Osteoblast (primary cell): ENCODE measurements around the gene KRTAP5-10. TPM values are rescaled to one million over a fixed set of nuclear protein-coding genes. Genes with fewer than 3 reads are reported as not detected.
"Not testable (repeated sequence)": the region's sequence is repeated elsewhere in the genome, so short reads cannot be mapped to it uniquely, and the experiment has no call there.

ENCODE experiments used
- DNase-seq: peaks from one replicate; pipeline ENCODE4 v3.0.0; 2011; ENCODE audit warnings: low spot score, mixed read lengths; ENCODE audit not compliant: insufficient read length; ENCODE audit errors: missing footprints
- H2AFZ ChIP-seq: 2 replicates; pipeline ENCODE4 v1.6.0; 2011; ENCODE audit warnings: mild to moderate bottlenecking, low read length
- H3K27ac ChIP-seq: 2 replicates; pipeline ENCODE4 v1.5.1; 2011; ENCODE audit warnings: mild to moderate bottlenecking, low read depth, low read length, moderate library complexity
- H3K27me3 ChIP-seq: 2 replicates; pipeline ENCODE4 v1.6.0; 2012; ENCODE audit warnings: mild to moderate bottlenecking, control low read depth, inconsistent platforms, low read length, moderate library complexity; ENCODE audit not compliant: insufficient read depth
- H3K36me3 ChIP-seq: 2 replicates; pipeline ENCODE4 v1.5.1; 2011; ENCODE audit warnings: mild to moderate bottlenecking, low read length, control low read depth, moderate library complexity; ENCODE audit not compliant: insufficient read depth
- H3K4me1 ChIP-seq: 2 replicates; pipeline ENCODE4 v1.5.1; 2011; ENCODE audit warnings: mild to moderate bottlenecking, low read length, control low read depth, moderate library complexity; ENCODE audit not compliant: insufficient read depth
- H3K4me2 ChIP-seq: 2 replicates; pipeline ENCODE4 v1.6.0; 2011; ENCODE audit warnings: mild to moderate bottlenecking, low read length; ENCODE audit not compliant: insufficient read depth
- H3K4me3 ChIP-seq: fragments of 200-600 bp; sonication (generic); 3 replicates; pipeline ENCODE4 v1.5.1; 2012; ENCODE audit warnings: mild to moderate bottlenecking, low read length, inconsistent platforms; ENCODE audit not compliant: insufficient read depth
- H3K79me2 ChIP-seq: 2 replicates; pipeline ENCODE4 v1.6.0; 2012; ENCODE audit warnings: mild to moderate bottlenecking, low read length, control low read depth, inconsistent platforms; ENCODE audit not compliant: insufficient read depth
- H3K9me3 ChIP-seq: 2 replicates; pipeline ENCODE4 v1.5.1; 2011; ENCODE audit warnings: low read depth, low read length, control low read depth
- H4K20me1 ChIP-seq: 2 replicates; pipeline ENCODE4 v1.6.0; 2012; ENCODE audit warnings: mild to moderate bottlenecking, low read length, control low read depth; ENCODE audit not compliant: insufficient read depth
- CTCF ChIP-seq: IDR thresholded peaks from 2 replicates; pipeline ENCODE4 v1.5.1; 2011; ENCODE audit warnings: mild to moderate bottlenecking, low read depth, low read length, moderate library complexity; ENCODE audit errors: extremely low read depth
- total RNA-seq: library from RNA; depleted of rRNA; stranded (reverse); fragments of >200 nt; gene quantifications from 2 replicates; pipeline ENCODE4 v1.2.3, GENCODE V29; 2012

Gene KRTAP5-10
- total RNA-seq, 1 donor: 0.36 TPM

- no peaks in the 10 kb centered on the region for H3K36me3 ChIP-seq
- no peaks in the 10 kb centered on the region for H3K4me1 ChIP-seq
- H3K27me3 ChIP-seq: peaks cover 22% of the 10 kb centered on the region
- no peak overlapping the region for H3K27ac ChIP-seq
- no peak overlapping the region for H3K4me2 ChIP-seq
- no peak overlapping the region for H2AFZ ChIP-seq
- H3K9me3 ChIP-seq: no peaks in the 10 kb centered on the region
- H3K79me2 ChIP-seq: no peaks in the 10 kb centered on the region
- no peak for TF ChIP-seq CTCF
- H3K4me3 ChIP-seq: no peak overlapping the region
- DNase-seq: peak; percentile 60
- no peaks in the 10 kb centered on the region for H4K20me1 ChIP-seq
These were observed 788 bp downstream of the KRTAP5-10 start for GRCh38 chr11:71566081-71566620.

GRCh38 chr11:71566626-71567599 is 1.6 kb downstream of the KRTAP5-10 start:
- H4K20me1 ChIP-seq, H3K4me3 ChIP-seq, H2AFZ ChIP-seq, DNase-seq, H3K4me1 ChIP-seq, H3K9me3 ChIP-seq, H3K36me3 ChIP-seq, H3K79me2 ChIP-seq, H3K4me2 ChIP-seq, H3K27ac ChIP-seq: not testable (repeated sequence)
- peaks cover 25% of the 10 kb centered on the region for H3K27me3 ChIP-seq

GRCh38 chr11:71567633-71568032 is 2.3 kb downstream of the KRTAP5-10 start:
- H3K4me3 ChIP-seq, H3K9me3 ChIP-seq, H3K79me2 ChIP-seq, H4K20me1 ChIP-seq, H3K4me2 ChIP-seq, DNase-seq, H3K36me3 ChIP-seq, H3K27ac ChIP-seq, H2AFZ ChIP-seq, H3K4me1 ChIP-seq: not testable (repeated sequence)
- H3K27me3 ChIP-seq: peaks cover 32% of the 10 kb centered on the region

- Histone ChIP-seq H3K4me3 (no peak overlapping the region), H3K36me3 (no peaks in the 10 kb centered on the region), H3K4me1 (no peaks in the 10 kb centered on the region), H3K9me3 (no peaks in the 10 kb centered on the region), H3K27ac (no peak overlapping the region), H3K79me2 (no peaks in the 10 kb centered on the region), H3K4me2 (no peak overlapping the region), H2AFZ (no peak overlapping the region), H4K20me1 (no peaks in the 10 kb centered on the region), H3K27me3 (peaks cover 37% of the 10 kb centered on the region)
- peak; percentile 87 for DNase-seq
- no peak for TF ChIP-seq CTCF
These were observed 3.5 kb downstream of the KRTAP5-10 start for GRCh38 chr11:71568704-71569349.

GRCh38 chr11:71571101-71571850 is 5.9 kb downstream of the KRTAP5-10 start:
- not testable (repeated sequence) for H3K9me3 ChIP-seq, H3K36me3 ChIP-seq, H3K27ac ChIP-seq, H3K4me2 ChIP-seq, H2AFZ ChIP-seq, H3K79me2 ChIP-seq, H4K20me1 ChIP-seq, H3K4me1 ChIP-seq, H3K4me3 ChIP-seq, DNase-seq
- H3K27me3 ChIP-seq: peaks cover 39% of the 10 kb centered on the region
